H1 (cell line): Measurements from ENCODE around the gene CNPY4. TPM values are rescaled to one million over a fixed set of nuclear protein-coding genes. Genes with fewer than 3 reads are reported as not detected.

ENCODE experiments used
- CTCF ChIA-PET: fragments of 300-600 bp; sonication (Branson Sonifier 250); formaldehyde crosslinking; loops from one replicate; lab custom pipeline; 2021; ENCODE audit not compliant: partially characterized antibody; lab: Charles Lee
- POLR2A ChIA-PET: fragments of 300-600 bp; sonication (Branson Sonifier 250); formaldehyde crosslinking; loops from one replicate; lab custom pipeline; 2021; ENCODE audit warnings: inconsistent platforms; ENCODE audit not compliant: partially characterized antibody; lab: Charles Lee
- DNase-seq, 2 experiments: peaks; one replicate each; pipeline versions ENCODE4 v3.0.0 to v3.0.0-alpha.2; 2010 to 2022; ENCODE audit warnings: low spot score in 2 of 2, low read depth in 1 of 2, mixed read lengths in 1 of 2
- FAIRE-seq: peaks from 2 replicates; lab custom pipeline; 2011; peaks lifted over from hg19 to GRCh38; lab: Jason Lieb, UNC
- H2AFZ ChIP-seq: 2 replicates; pipeline ENCODE4 v1.8.1; 2012; ENCODE audit warnings: low read length, inconsistent platforms
- H2AK5ac ChIP-seq: 2 replicates; pipeline ENCODE4 v1.6.1; 2013; ENCODE audit warnings: low read depth, low read length
- H2BK120ac ChIP-seq: replicated peaks from 2 replicates; pipeline ENCODE3; 2013; ENCODE audit warnings: low read depth, low read length, inconsistent platforms
- H2BK12ac ChIP-seq: 2 replicates; pipeline ENCODE4 v1.6.1; 2013; ENCODE audit warnings: low read depth, low read length
- H2BK15ac ChIP-seq: 2 replicates; pipeline ENCODE4 v1.6.1; 2013; ENCODE audit warnings: low read length
- H2BK20ac ChIP-seq: 2 replicates; pipeline ENCODE4 v1.6.1; 2013; ENCODE audit warnings: low read length
- H2BK5ac ChIP-seq: 2 replicates; pipeline ENCODE4 v1.6.1; 2013; ENCODE audit warnings: low read depth, low read length
- H3K14ac ChIP-seq: 2 replicates; pipeline ENCODE4 v1.6.1; 2013; ENCODE audit warnings: inconsistent platforms; ENCODE audit not compliant: insufficient read length
- H3K18ac ChIP-seq: 2 replicates; pipeline ENCODE4 v1.6.1; 2013; ENCODE audit warnings: low read length; ENCODE audit errors: extremely low read depth
- H3K23ac ChIP-seq: 2 replicates; pipeline ENCODE4 v1.6.1; 2013; ENCODE audit warnings: inconsistent platforms; ENCODE audit not compliant: insufficient read length
- H3K23me2 ChIP-seq: 2 replicates; pipeline ENCODE4 v1.6.1; 2013; ENCODE audit warnings: low read depth, low read length
- H3K27ac ChIP-seq: 2 replicates; pipeline ENCODE4 v1.6.1; 2011; ENCODE audit warnings: low read depth, low read length, inconsistent platforms
- H3K27me3 ChIP-seq, 4 experiments: replicated peaks in 1 of 4; 1 replicate in 1 of 4; 2 replicates in 3 of 4; pipeline versions ENCODE4 v1.6.1 to v1.8.1; 2011 to 2013; ENCODE audit warnings: low read length in 3 of 4, mild to moderate bottlenecking in 3 of 4, inconsistent platforms in 2 of 4, mixed read lengths in 2 of 4, moderate library complexity in 1 of 4; ENCODE audit not compliant: control insufficient read depth in 3 of 4, insufficient read depth in 3 of 4; ENCODE audit errors: extremely low read depth in 1 of 4
- H3K36me3 ChIP-seq, 4 experiments: 2 replicates each; pipeline versions ENCODE4 v1.6.1 to v1.8.1; 2011 to 2013; ENCODE audit warnings: mild to moderate bottlenecking in 4 of 4, low read length in 3 of 4, moderate library complexity in 2 of 4, control low read depth in 1 of 4, inconsistent platforms in 1 of 4; ENCODE audit not compliant: insufficient read depth in 4 of 4, control insufficient read depth in 2 of 4
- H3K4ac ChIP-seq: replicated peaks from 2 replicates; pipeline ENCODE3; 2013; ENCODE audit warnings: low read length, low read depth, mixed read lengths, inconsistent platforms; ENCODE audit not compliant: insufficient read length
- H3K4me1 ChIP-seq, 4 experiments: replicated peaks in 1 of 4; 1 replicate in 1 of 4; 2 replicates in 3 of 4; pipeline versions ENCODE4 v1.6.1 to v1.8.1; 2011 to 2013; ENCODE audit warnings: low read length in 3 of 4, inconsistent platforms in 2 of 4, mixed read lengths in 1 of 4; ENCODE audit not compliant: insufficient read depth in 4 of 4, control insufficient read depth in 3 of 4
- H3K4me2 ChIP-seq, 2 experiments: 2 replicates each; pipeline versions ENCODE4 v1.6.1 to v1.8.1; 2011 to 2013; ENCODE audit warnings: low read depth in 2 of 2, low read length in 2 of 2, control low read depth in 1 of 2, inconsistent platforms in 1 of 2, mild to moderate bottlenecking in 1 of 2; ENCODE audit not compliant: insufficient read depth in 1 of 2
- H3K4me3 ChIP-seq, 4 experiments: fragments of 200-600, 300-600 bp in 1 of 4; sonication (generic), shearing (Covaris generic), sonication (Bioruptor Twin) in 1 of 4; 2 replicates each; pipeline versions ENCODE4 v1.5.1 to v1.8.1; 2011 to 2016; ENCODE audit warnings: low read length in 4 of 4, low read depth in 3 of 4, control low read depth in 2 of 4, inconsistent platforms in 2 of 4, mild to moderate bottlenecking in 2 of 4, mixed read lengths in 1 of 4, moderate library complexity in 1 of 4; ENCODE audit not compliant: insufficient read depth in 2 of 4; ENCODE audit errors: extremely low read depth in 1 of 4
- H3K56ac ChIP-seq: replicated peaks from 2 replicates; pipeline ENCODE3; 2013; ENCODE audit warnings: low read depth, mild to moderate bottlenecking, mixed read lengths, low read length, inconsistent platforms; ENCODE audit not compliant: insufficient read length
- H3K79me1 ChIP-seq: 2 replicates; pipeline ENCODE4 v1.6.1; 2013; ENCODE audit warnings: low read depth, low read length, control low read depth
- H3K79me2 ChIP-seq, 2 experiments: 2 replicates each; pipeline versions ENCODE4 v1.6.1 to v1.8.1; 2012 to 2013; ENCODE audit warnings: low read length in 2 of 2, mild to moderate bottlenecking in 2 of 2, inconsistent platforms in 1 of 2; ENCODE audit not compliant: insufficient read depth in 2 of 2, control insufficient read depth in 1 of 2
- H3K9ac ChIP-seq, 4 experiments: replicated peaks in 1 of 4; 1 replicate in 1 of 4; 2 replicates in 3 of 4; pipeline versions ENCODE4 v1.6.1 to v1.8.1; 2011 to 2013; ENCODE audit warnings: low read depth in 3 of 4, low read length in 3 of 4, control low read depth in 2 of 4, mild to moderate bottlenecking in 2 of 4, moderate library complexity in 2 of 4, inconsistent platforms in 1 of 4; ENCODE audit errors: extremely low read depth in 1 of 4
- H3K9me3 ChIP-seq, 2 experiments: 2 replicates each; pipeline versions ENCODE4 v1.6.1 to v1.8.1; 2012 to 2013; ENCODE audit warnings: mild to moderate bottlenecking in 2 of 2, moderate library complexity in 2 of 2, control low read depth in 1 of 2, inconsistent platforms in 1 of 2, low read depth in 1 of 2, low read length in 1 of 2, mixed read lengths in 1 of 2; ENCODE audit not compliant: insufficient read depth in 2 of 2
- H4K20me1 ChIP-seq, 2 experiments: replicated peaks in 1 of 2; 2 replicates each; pipeline versions ENCODE3 to v1.8.1; 2011 to 2013; ENCODE audit warnings: inconsistent platforms in 2 of 2, low read length in 2 of 2, mild to moderate bottlenecking in 1 of 2; ENCODE audit not compliant: insufficient read depth in 2 of 2, control insufficient read depth in 1 of 2
- H4K5ac ChIP-seq: 2 replicates; pipeline ENCODE4 v1.6.1; 2013; ENCODE audit warnings: low read length, low read depth, mixed read lengths, inconsistent platforms; ENCODE audit not compliant: insufficient read length
- H4K8ac ChIP-seq: 2 replicates; pipeline ENCODE4 v1.8.0; 2013; ENCODE audit warnings: mild to moderate bottlenecking, moderate library complexity, low read length, inconsistent platforms; ENCODE audit not compliant: insufficient read depth; ENCODE audit errors: extremely low read depth
- H4K91ac ChIP-seq: replicated peaks from 2 replicates; pipeline ENCODE3; 2013; ENCODE audit warnings: low read length, mixed read lengths, inconsistent platforms; ENCODE audit not compliant: insufficient read length
- ASH2L ChIP-seq: fragments of 200-600, 300-600 bp; sonication (generic); IDR thresholded peaks from one replicate; pipeline ENCODE4 v1.7.1; 2017; ENCODE audit warnings: low read length
- CREB1 ChIP-seq: IDR thresholded peaks from 2 replicates; pipeline ENCODE4 v1.6.1; 2012; ENCODE audit warnings: inconsistent platforms
- EZH2 ChIP-seq: fragments of 200-600 bp; sonication (generic); IDR thresholded peaks from 2 replicates; pipeline ENCODE4 v1.7.1; 2012; ENCODE audit warnings: low read depth, mild to moderate bottlenecking, moderate library complexity, low read length, inconsistent platforms; ENCODE audit not compliant: severe bottlenecking
- KDM1A ChIP-seq: fragments of 200-600, 300-600 bp; sonication (generic); IDR thresholded peaks from 2 replicates; pipeline ENCODE4 v1.7.1; 2016; ENCODE audit warnings: mild to moderate bottlenecking, low read length, borderline replicate concordance
- KDM4A ChIP-seq: IDR thresholded peaks from one replicate; pipeline ENCODE4 v1.7.1; 2012; ENCODE audit warnings: low read depth, mild to moderate bottlenecking, moderate library complexity, low read length, inconsistent platforms; ENCODE audit not compliant: severe bottlenecking
- MAFK ChIP-seq: IDR thresholded peaks from 2 replicates; pipeline ENCODE4 v1.6.1; 2012; ENCODE audit warnings: low read depth, mild to moderate bottlenecking, improper control_type of control experiment, low read length
- POLR2A ChIP-seq, 2 experiments: IDR thresholded peaks; 1 replicate in 1 of 2; 2 replicates in 1 of 2; pipeline ENCODE4 v1.6.1; 2011; ENCODE audit warnings: low read depth in 2 of 2, low read length in 2 of 2, mild to moderate bottlenecking in 2 of 2; ENCODE audit errors: control extremely low read depth in 1 of 2
- POLR2AphosphoS5 ChIP-seq: IDR thresholded peaks from 2 replicates; pipeline ENCODE4 v1.6.1; 2011; ENCODE audit warnings: low read depth, low read length
- RFX5 ChIP-seq: IDR thresholded peaks from 2 replicates; pipeline ENCODE4 v1.6.1; 2011; ENCODE audit warnings: low read depth, low read length, improper control_type of control experiment, borderline replicate concordance
- SP4 ChIP-seq: IDR thresholded peaks from 2 replicates; pipeline ENCODE4 v1.6.1; 2012; ENCODE audit warnings: low read length, inconsistent platforms
- TAF1 ChIP-seq: IDR thresholded peaks from 2 replicates; pipeline ENCODE4 v1.6.1; 2011; ENCODE audit warnings: mild to moderate bottlenecking, low read depth, low read length
- TBP ChIP-seq: IDR thresholded peaks from 2 replicates; pipeline ENCODE4 v1.6.1; 2011; ENCODE audit warnings: low read depth, low read length, improper control_type of control experiment
- WGBS, 2 experiments: shearing (Covaris generic) in 1 of 2; methylation state at CpG; one replicate each; pipeline versions ENCODE4 v1.1.6 to v1.1.7; 2013 to 2015; ENCODE audit warnings: low lambda C conversion rate in 2 of 2, mixed read lengths in 2 of 2, inconsistent platforms in 1 of 2, low coverage in 1 of 2, missing lambda C conversion rate in 1 of 2; ENCODE audit not compliant: insufficient replicate concordance in 2 of 2, insufficient coverage in 1 of 2, insufficient read length in 1 of 2; ENCODE audit errors: extremely low coverage in 1 of 2, missing lambda C conversion rate in 1 of 2; 5-methylcytosine and 5-hydroxymethylcytosine counted together
- polyA plus RNA-seq, 7 experiments: library from polyadenylated mRNA; depleted of rRNA in 3 of 7; stranded (reverse) in 5 of 7; unstranded in 2 of 7; fragments of >200 nt in 5 of 7; fragments of 200-250 nt in 2 of 7; gene quantifications; 1 replicate in 5 of 7; 2 replicates in 1 of 7; 4 replicates in 1 of 7; pipeline versions ENCODE4 v1.2.1 to v1.2.3, GENCODE V29; 2011 to 2013; ENCODE audit warnings: missing spikeins in 2 of 7, mixed read lengths in 2 of 7
- total RNA-seq: library from RNA; stranded (reverse); fragmentation: NEBNext Ultra II Directional; extraction: Animal tissue kit (Norgen Biotek cat#: 25700); gene quantifications from 2 replicates; pipeline ENCODE4 v1.2.1, GENCODE V29; 2021

CNPY4 gene
- total and polyA plus RNA-seq, 2 of the 8 experiments (the other 6 are each of a cell fraction or from before 2014, with no cell fraction given), result 10.2 to 15.3 TPM

DNA sequence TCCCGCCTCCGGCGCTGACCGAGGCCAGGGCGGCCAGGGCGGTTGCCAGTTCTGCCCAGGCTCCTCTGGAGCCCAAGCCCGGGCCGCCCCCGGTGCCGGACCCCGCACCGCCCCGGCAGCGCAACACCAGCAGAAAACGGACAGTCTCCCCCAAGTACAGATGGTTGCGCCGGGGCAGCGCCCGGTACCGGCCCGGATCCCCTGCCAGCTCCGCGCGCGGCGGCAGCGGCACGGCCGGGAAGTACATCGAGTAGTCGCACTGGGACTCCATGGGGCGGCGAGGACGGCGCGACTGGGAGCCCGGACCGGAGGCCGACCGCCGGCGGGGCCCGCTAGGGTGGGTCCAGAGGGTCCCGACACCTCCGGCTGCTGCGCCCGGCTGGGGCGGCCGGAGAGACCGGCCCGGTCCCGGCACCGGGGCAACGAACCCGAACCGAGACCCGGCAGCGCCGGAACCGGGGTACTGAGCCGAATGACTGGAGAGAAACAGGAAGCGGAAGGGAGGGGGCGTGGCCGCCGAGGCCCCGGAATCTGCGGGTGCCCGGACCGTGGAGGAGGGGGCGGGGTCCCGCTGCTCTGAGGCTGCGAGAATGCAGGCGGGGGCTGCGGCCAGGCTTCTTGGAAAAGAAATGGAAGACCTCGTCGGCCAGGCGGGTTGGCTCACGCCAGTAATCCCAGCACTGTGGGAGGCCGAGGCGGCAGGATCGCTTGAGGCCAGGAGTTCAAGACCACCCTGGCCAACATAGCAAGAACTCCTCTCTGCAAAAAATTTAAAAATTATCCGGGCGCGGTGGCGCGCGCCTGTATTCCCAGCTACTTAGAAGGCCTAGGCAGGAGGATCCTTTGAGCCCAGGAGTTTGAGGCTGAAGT is 39.0 kb downstream of the CNPY4 start, which contains the start of gene TRAPPC14:
Gene TRAPPC14, minus strand, starts transcription at position 495 of the 870 bp plus-strand sequence. Its CDS starts 224 bp downstream, at position 271.
- Histone ChIP-seq H2BK12ac (no peak within 1 kb of the TSS), H2BK20ac (no peak within 1 kb of the TSS), H3K18ac (peak within 1 kb of the TSS; percentile 48), H4K20me1 (peaks cover 12 to 28% of the 10 kb centered on the region in 2 experiments), H3K4me2 (peak within 1 kb of the TSS; percentile 75 to 94), H4K91ac (no peak within 1 kb of the TSS), H3K23ac (no peak within 1 kb of the TSS), H3K14ac (no peak within 1 kb of the TSS), H4K8ac (0 out of 2 replicates have a peak within 1 kb of the TSS, but pooled peaks have one; percentile 17), H3K27me3 (no peaks in the 10 kb centered on the region), H3K9ac (peak within 1 kb of the TSS; percentile 48 to 95 (median 62)), H4K5ac (peak within 1 kb of the TSS; percentile 11), H3K23me2 (peaks cover 6% of the 10 kb centered on the region), H3K79me1 (no peaks in the 10 kb centered on the region; the same call in 1 of the 2 replicates), H2AFZ (no peak within 1 kb of the TSS), H2BK120ac (no peak within 1 kb of the TSS), H3K4me3 (peak within 1 kb of the TSS; percentile 57 to 88 (median 80)), H3K79me2 (no peaks in the 10 kb centered on the region), H3K4me1 (peaks cover 0 to 15% (median 9%) of the 10 kb centered on the region in 4 experiments; a peak in 5 of 7 replicates), H3K4ac (peak within 1 kb of the TSS; percentile 84), H2BK5ac (no peak within 1 kb of the TSS), H3K27ac (peak within 1 kb of the TSS; percentile 24; the same call in 1 of the 2 replicates), H2AK5ac (no peak within 1 kb of the TSS), H3K9me3 (no peaks in the 10 kb centered on the region), H3K36me3 (peaks cover 6 to 36% (median 20%) of the 10 kb centered on the region in 4 experiments), H2BK15ac (no peak within 1 kb of the TSS), H3K56ac (no peak within 1 kb of the TSS)
- DNase-seq (peak; percentile 83 to 99), FAIRE-seq (no peak)
- ChIA-PET CTCF (interaction anchor here (0.7 to 7.9 kb wide), 4 partner anchors 10 to 29 kb away, joined by 3 to 83 read pairs (median 4); partner anchors contain the start of gene GAL3ST4), POLR2A (interaction anchor here (0.8 to 9.9 kb wide), 15 partner anchors 9 to 270 kb away, joined by 3 to 145 read pairs (median 5); partner anchors contain the start of genes AP4M1, GAL3ST4, GPC2 and LAMTOR4)
- WGBS, 2 experiments, result 7% methylated on average over 72 of the region's 87 CpGs; no CpG with 5 or more reads in 1 of the 2 experiments
- peak; percentile 14; the same call in 1 of the 2 replicates for TF ChIP-seq POLR2AphosphoS5
- TF ChIP-seq CREB1, result no peak
- TF ChIP-seq RFX5, result no peak
- peak; percentile 79 for TF ChIP-seq TBP
- 0 out of 2 replicates have a peak, but pooled peaks have one; percentile 31 for TF ChIP-seq SP4
- no peak for TF ChIP-seq EZH2
- TF ChIP-seq KDM1A, result peak; percentile 47; the same call in 1 of the 2 replicates
- peak; percentile 16 to 30; a peak in 1 of 3 replicates for TF ChIP-seq POLR2A (IDR thresholded peaks at IDR 0.05; ENCODE audit: control extremely low read depth in 1 of 2, low read depth in 2 of 2, low read length in 2 of 2)
- TF ChIP-seq ASH2L, result peak; percentile 77
- peak; percentile 66 for TF ChIP-seq KDM4A
- TF ChIP-seq TAF1, result peak; percentile 38; the same call in 1 of the 2 replicates
- no peak for TF ChIP-seq MAFK
